OCI-LY1 (cell line): ENCODE measurements around the gene SYK.
"Not testable (repeated sequence)": the region's sequence is repeated elsewhere in the genome, so short reads cannot be mapped to it uniquely, and the experiment has no call there.

Source experiments
- CTCF ChIP-seq: fragments of 200-600 bp; sonication (generic), shearing (Covaris generic); IDR thresholded peaks from 2 replicates; pipeline ENCODE4 v1.5.1; 2017; ENCODE audit warnings: mild to moderate bottlenecking, antibody characterized with exemption, low read length, moderate library complexity, mixed read lengths
- EZH2 ChIP-seq: fragments of 200-600 bp; sonication (generic), shearing (Covaris generic); IDR thresholded peaks from 2 replicates; pipeline ENCODE4 v1.8.0; 2017; ENCODE audit warnings: borderline replicate concordance, mixed run types, mild to moderate bottlenecking, antibody characterized with exemption, low read length, moderate library complexity, mixed read lengths

GRCh38 chr9:90886868-90887267 lies 85.2 kb downstream of the SYK start:
- TF ChIP-seq CTCF, EZH2: not testable (repeated sequence)
